ENCODE results near the gene JSRP1. TPM values are rescaled to one million over a fixed set of nuclear protein-coding genes. Genes with fewer than 3 reads are reported as not detected.

JSRP1 gene
- total and polyA plus RNA-seq, 2 of the 8 experiments (the other 6 are each of a cell fraction or from before 2014, with no cell fraction given), result 0.24 to 0.56 TPM

GRCh38 chr19:2273356-2274184 lies 17.4 kb upstream of the JSRP1 start:
- H3K14ac ChIP-seq (ENCODE audit: insufficient read length), result no peak overlapping the region
- no peak overlapping the region for H2BK120ac ChIP-seq (replicated peaks; ENCODE audit: low read depth, low read length)
- peak overlapping the region; percentile 73 to 79 for H3K4me2 ChIP-seq (ENCODE audit: insufficient read depth in 1 of 2, low read depth in 2 of 2, low read length in 2 of 2)
- no peak overlapping the region; the same call in 1 of the 2 replicates for H3K27ac ChIP-seq (ENCODE audit: low read depth, low read length)
- peaks cover 5% of the 10 kb centered on the region; the same call in 1 of the 2 replicates for H3K23me2 ChIP-seq (ENCODE audit: low read depth, low read length)
- POLR2A ChIA-PET (ENCODE audit: partially characterized antibody), result interaction anchor here (1.0 to 23.4 kb wide), 12 partner anchors 10 to 155 kb away, joined by 3 to 330 read pairs (median 6); partner anchors contain the start of genes AMH, JSRP1, LSM7 and PLEKHJ1
- H4K5ac ChIP-seq (ENCODE audit: insufficient read length, low read depth, low read length), result peak overlapping the region; percentile 34
- peaks cover 20 to 40% of the 10 kb centered on the region in 2 experiments; a peak in 3 of 4 replicates for H3K79me2 ChIP-seq (ENCODE audit: control insufficient read depth in 1 of 2, insufficient read depth in 2 of 2, low read length in 2 of 2)
- peaks cover 0 to 17% (median 7%) of the 10 kb centered on the region in 4 experiments; a peak in 5 of 7 replicates for H3K4me1 ChIP-seq (replicated peaks in 1 of 4; ENCODE audit: control insufficient read depth in 3 of 4, insufficient read depth in 4 of 4, low read length in 3 of 4)
- 14% methylated on average over 41 of the region's 45 CpGs; no CpG with 5 or more reads in 1 of the 2 experiments for WGBS, 2 experiments (ENCODE audit: extremely low coverage in 1 of 2, insufficient coverage in 1 of 2, insufficient read length in 1 of 2, insufficient replicate concordance in 2 of 2, low coverage in 1 of 2, low lambda C conversion rate in 2 of 2, missing lambda C conversion rate in 1 of 2)
- no peak overlapping the region for H3K23ac ChIP-seq (ENCODE audit: insufficient read length)
- DNase-seq (ENCODE audit: low read depth in 1 of 2, low spot score in 2 of 2), result peak; percentile 73 to 98
- H3K9me3 ChIP-seq (ENCODE audit: insufficient read depth in 2 of 2, low read depth in 1 of 2, low read length in 1 of 2), result no peaks in the 10 kb centered on the region
- no peaks in the 10 kb centered on the region for H3K27me3 ChIP-seq (replicated peaks in 1 of 4; ENCODE audit: control insufficient read depth in 3 of 4, extremely low read depth in 1 of 4, insufficient read depth in 3 of 4, low read length in 3 of 4)
- peaks cover 3 to 23% (median 9%) of the 10 kb centered on the region in 4 experiments; a peak in 5 of 8 replicates for H3K36me3 ChIP-seq (ENCODE audit: control insufficient read depth in 2 of 4, insufficient read depth in 4 of 4, low read length in 3 of 4)
- no peak overlapping the region for H3K4ac ChIP-seq (replicated peaks; ENCODE audit: insufficient read length, low read depth, low read length)
- H4K91ac ChIP-seq (replicated peaks; ENCODE audit: insufficient read length, low read length), result no peak overlapping the region
- H3K56ac ChIP-seq (replicated peaks; ENCODE audit: insufficient read length, low read depth, low read length), result no peak overlapping the region
- no peak for FAIRE-seq
- CTCF ChIA-PET (ENCODE audit: partially characterized antibody), result interaction anchor here (0.6 to 6.2 kb wide), 21 partner anchors 11 to 580 kb away, joined by 3 to 106 read pairs (median 8); partner anchors contain the start of genes JSRP1 and TMPRSS9
- H2BK5ac ChIP-seq (ENCODE audit: low read depth, low read length), result no peak overlapping the region
- H2BK12ac ChIP-seq (ENCODE audit: low read depth, low read length), result no peak overlapping the region
- H3K9ac ChIP-seq (replicated peaks in 1 of 4; ENCODE audit: extremely low read depth in 1 of 4, low read depth in 3 of 4, low read length in 3 of 4), result peak overlapping the region in 2 of 4 experiments; percentile 9 to 51; a peak in 2 of 7 replicates
- no peak overlapping the region; the same call in 1 of the 2 replicates for H3K18ac ChIP-seq (ENCODE audit: extremely low read depth, low read length)
- no peak overlapping the region for H2AK5ac ChIP-seq (ENCODE audit: low read depth, low read length)
- no peak overlapping the region for H2AFZ ChIP-seq (ENCODE audit: low read length)
- no peak overlapping the region for H2BK15ac ChIP-seq (ENCODE audit: low read length)
- H4K8ac ChIP-seq (ENCODE audit: extremely low read depth, insufficient read depth, low read length), result peak overlapping the region; percentile 9; the same call in 1 of the 2 replicates
- peaks cover 3% of the 10 kb centered on the region; the same call in 1 of the 2 replicates for H3K79me1 ChIP-seq (ENCODE audit: low read depth, low read length)
- no peak overlapping the region for H2BK20ac ChIP-seq (ENCODE audit: low read length)
- peak overlapping the region in 3 of 4 experiments; percentile 18 to 53 (median 23); a peak in 4 of 8 replicates for H3K4me3 ChIP-seq (ENCODE audit: extremely low read depth in 1 of 4, insufficient read depth in 2 of 4, low read depth in 3 of 4, low read length in 4 of 4)
- peaks cover 22 to 31% of the 10 kb centered on the region in 2 experiments for H4K20me1 ChIP-seq (replicated peaks in 1 of 2; ENCODE audit: control insufficient read depth in 1 of 2, insufficient read depth in 2 of 2, low read length in 2 of 2)
- no peak for TF ChIP-seq MAFK (IDR thresholded peaks at IDR 0.05; ENCODE audit: low read depth, low read length)
- no peak for TF ChIP-seq PHF8 (conservative IDR thresholded peaks at IDR 0.05; ENCODE audit: low read depth, low read length)
- 0 out of 2 replicates have a peak, but pooled peaks have one; percentile 40 for TF ChIP-seq SRF (IDR thresholded peaks at IDR 0.05; ENCODE audit: low read depth, low read length)
- no peak for TF ChIP-seq SP2 (IDR thresholded peaks at IDR 0.05; ENCODE audit: low read length)
- peak; percentile 49 for TF ChIP-seq TAF1 (IDR thresholded peaks at IDR 0.05; ENCODE audit: low read depth, low read length)
- no peak for TF ChIP-seq EZH2 (IDR thresholded peaks at IDR 0.05; ENCODE audit: low read depth, low read length, severe bottlenecking)
- 0 out of 2 replicates have a peak, but pooled peaks have one; percentile 26 for TF ChIP-seq NRF1 (IDR thresholded peaks at IDR 0.05; ENCODE audit: low read depth, low read length)
- peak; percentile 45 for TF ChIP-seq CHD2 (IDR thresholded peaks at IDR 0.05; ENCODE audit: low read length)
- peak; percentile 73; the same call in 1 of the 2 replicates for TF ChIP-seq YY1 (IDR thresholded peaks at IDR 0.05; ENCODE audit: low read depth, low read length)
- TF ChIP-seq SIN3A (conservative IDR thresholded peaks at IDR 0.05 in 1 of 2, IDR thresholded peaks at IDR 0.05 in 1 of 2; ENCODE audit: low read depth in 1 of 2, low read length in 2 of 2), result peak in 1 of 2 experiments; percentile 83; a peak in 2 of 4 replicates
- TF ChIP-seq EGR1 (IDR thresholded peaks at IDR 0.05; ENCODE audit: borderline replicate concordance, low read depth, low read length), result peak; percentile 59; the same call in 1 of the 2 replicates
